ENCODE measurements around the gene MED16.
"Not testable (repeated sequence)": the region's sequence is repeated elsewhere in the genome, so short reads cannot be mapped to it uniquely, and the experiment has no call there.

The MED16 gene

GRCh38 chr19:824885-825284, 68.1 kb downstream of the MED16 start:
- H3K4me3 ChIP-seq (ENCODE audit: low read depth, low read length): peak overlapping the region; percentile 46
- peak; percentile 78 for DNase-seq (ENCODE audit: low read depth)
- TF ChIP-seq, protein P1, sequence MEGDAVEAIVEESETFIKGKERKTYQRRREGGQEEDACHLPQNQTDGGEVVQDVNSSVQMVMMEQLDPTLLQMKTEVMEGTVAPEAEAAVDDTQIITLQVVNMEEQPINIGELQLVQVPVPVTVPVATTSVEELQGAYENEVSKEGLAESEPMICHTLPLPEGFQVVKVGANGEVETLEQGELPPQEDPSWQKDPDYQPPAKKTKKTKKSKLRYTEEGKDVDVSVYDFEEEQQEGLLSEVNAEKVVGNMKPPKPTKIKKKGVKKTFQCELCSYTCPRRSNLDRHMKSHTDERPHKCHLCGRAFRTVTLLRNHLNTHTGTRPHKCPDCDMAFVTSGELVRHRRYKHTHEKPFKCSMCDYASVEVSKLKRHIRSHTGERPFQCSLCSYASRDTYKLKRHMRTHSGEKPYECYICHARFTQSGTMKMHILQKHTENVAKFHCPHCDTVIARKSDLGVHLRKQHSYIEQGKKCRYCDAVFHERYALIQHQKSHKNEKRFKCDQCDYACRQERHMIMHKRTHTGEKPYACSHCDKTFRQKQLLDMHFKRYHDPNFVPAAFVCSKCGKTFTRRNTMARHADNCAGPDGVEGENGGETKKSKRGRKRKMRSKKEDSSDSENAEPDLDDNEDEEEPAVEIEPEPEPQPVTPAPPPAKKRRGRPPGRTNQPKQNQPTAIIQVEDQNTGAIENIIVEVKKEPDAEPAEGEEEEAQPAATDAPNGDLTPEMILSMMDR (IDR thresholded peaks at IDR 0.05; ENCODE audit: low read depth, low read length): no peak
- TF ChIP-seq MYC (IDR thresholded peaks at IDR 0.05; ENCODE audit: low read depth, low read length): peak; percentile 38; the same call in 1 of the 2 replicates
- TF ChIP-seq POLR2A (IDR thresholded peaks at IDR 0.05; ENCODE audit: extremely low read depth, insufficient read length): peak; percentile 55
- TF ChIP-seq, protein P2, sequence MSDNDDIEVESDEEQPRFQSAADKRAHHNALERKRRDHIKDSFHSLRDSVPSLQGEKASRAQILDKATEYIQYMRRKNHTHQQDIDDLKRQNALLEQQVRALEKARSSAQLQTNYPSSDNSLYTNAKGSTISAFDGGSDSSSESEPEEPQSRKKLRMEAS (IDR thresholded peaks at IDR 0.05; ENCODE audit: low read depth, low read length): 0 out of 2 replicates have a peak, but pooled peaks have one; percentile 29

DNA sequence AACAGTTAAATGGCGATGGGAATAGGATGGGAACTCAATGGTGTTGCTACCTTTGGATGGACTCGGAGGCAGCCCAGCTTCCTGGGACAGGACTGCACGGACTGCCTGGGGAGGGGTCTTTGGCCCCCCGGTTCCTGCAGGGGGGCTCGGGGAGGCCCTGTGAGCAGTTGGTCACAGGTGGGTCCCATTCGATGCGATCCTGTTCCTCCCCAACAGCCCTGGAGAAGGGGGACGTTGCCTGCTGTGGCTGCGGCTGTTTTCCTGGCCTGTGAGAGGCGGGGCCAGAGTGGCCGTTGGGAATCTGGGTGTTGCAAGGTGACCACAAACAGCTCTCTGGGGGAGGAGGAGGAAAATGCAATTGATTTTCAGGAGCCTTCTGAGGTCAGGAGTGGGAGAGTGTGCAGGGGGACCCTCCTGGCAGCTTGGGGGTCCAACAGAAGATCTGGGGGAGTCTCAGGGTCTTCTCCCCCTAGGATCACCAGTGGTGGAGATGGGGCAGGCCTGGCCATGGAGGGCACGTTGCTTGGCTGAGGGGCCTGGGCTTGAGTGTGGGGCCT, 69.3 kb downstream of the MED16 start:
- TF ChIP-seq, protein P1 (IDR thresholded peaks at IDR 0.05; ENCODE audit: low read depth, low read length): no peak
- peak; percentile 58; the same call in 1 of the 2 replicates for TF ChIP-seq MYC (IDR thresholded peaks at IDR 0.05; ENCODE audit: low read depth, low read length)
- TF ChIP-seq, protein P2 (IDR thresholded peaks at IDR 0.05; ENCODE audit: low read depth, low read length): peak; percentile 31
- TF ChIP-seq POLR2A (IDR thresholded peaks at IDR 0.05; ENCODE audit: extremely low read depth, insufficient read length): peak; percentile 46
- peak overlapping the region; percentile 51 for H3K4me3 ChIP-seq (ENCODE audit: low read depth, low read length)
- peak; percentile 83 for DNase-seq (ENCODE audit: low read depth)

DNA sequence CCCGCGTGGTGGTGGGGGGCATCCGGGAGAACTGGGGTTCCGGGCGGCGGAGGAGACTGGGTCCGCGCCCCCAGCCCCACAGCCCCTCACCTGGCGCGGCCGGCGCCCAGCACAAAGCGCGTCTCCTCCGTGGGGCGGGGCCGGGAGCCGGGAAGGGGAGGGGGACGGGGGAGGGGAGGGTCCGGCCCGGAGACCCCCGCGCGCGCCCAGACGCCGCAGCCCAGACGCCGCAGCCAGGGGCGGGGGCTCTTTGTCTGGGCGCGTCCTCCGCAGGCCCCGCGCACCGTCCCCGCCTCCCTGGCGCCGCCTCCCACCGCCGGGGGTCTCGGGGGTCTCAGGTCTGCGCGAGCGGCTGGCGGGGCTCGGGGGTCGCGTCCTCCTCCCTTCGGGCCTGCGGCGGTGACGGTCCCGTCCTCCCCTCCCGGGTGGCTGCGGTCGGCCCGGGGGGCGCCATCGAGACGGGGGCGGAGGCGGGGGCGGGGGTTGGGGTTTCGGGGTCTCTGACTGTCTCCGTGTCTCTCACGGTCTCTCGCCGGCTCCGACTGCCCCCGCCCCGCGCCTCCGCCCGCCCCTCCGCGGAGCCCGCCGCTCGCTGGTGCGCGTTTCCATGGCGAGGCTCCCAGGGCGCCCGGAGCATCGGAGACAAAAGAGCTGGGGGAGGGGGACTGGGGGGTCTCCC, 71.0 kb downstream of the MED16 start, which contains the start of gene PLPPR3:
Gene PLPPR3, minus strand, starts transcription at position 131 of the 679 bp plus-strand sequence. CDS start 396 bp downstream, outside the sequence.
- DNase-seq (ENCODE audit: low read depth): peak; percentile 75
- H3K4me3 ChIP-seq (ENCODE audit: low read depth, low read length): peak within 1 kb of the TSS; percentile 74

GRCh38 chr19:821231-821824, 71.7 kb downstream of the MED16 start:
- TF ChIP-seq, protein P2 (IDR thresholded peaks at IDR 0.05; ENCODE audit: low read depth, low read length): no peak
- TF ChIP-seq MYC (IDR thresholded peaks at IDR 0.05; ENCODE audit: low read depth, low read length) (no peak), POLR2A (IDR thresholded peaks at IDR 0.05; ENCODE audit: extremely low read depth, insufficient read length) (no peak)
- TF ChIP-seq, protein P1 (IDR thresholded peaks at IDR 0.05; ENCODE audit: low read depth, low read length): no peak
- DNase-seq (ENCODE audit: low read depth): no peak
- peak overlapping the region; percentile 74 for H3K4me3 ChIP-seq (ENCODE audit: low read depth, low read length)

More for the DNA sequence above, 71.0 kb downstream of the MED16 start, which contains the start of gene PLPPR3:
- TF ChIP-seq, protein P2 (IDR thresholded peaks at IDR 0.05; ENCODE audit: low read depth, low read length): no peak
- TF ChIP-seq MYC (IDR thresholded peaks at IDR 0.05; ENCODE audit: low read depth, low read length) (no peak), POLR2A (IDR thresholded peaks at IDR 0.05; ENCODE audit: extremely low read depth, insufficient read length) (peak; percentile 14)
- TF ChIP-seq, protein P1 (IDR thresholded peaks at IDR 0.05; ENCODE audit: low read depth, low read length): no peak

GRCh38 chr19:820212-820611, 72.8 kb downstream of the MED16 start:
- H3K4me3 ChIP-seq (ENCODE audit: low read depth, low read length): peak overlapping the region; percentile 74
- DNase-seq (ENCODE audit: low read depth): not testable (repeated sequence)

Measured in NB4 (cell line).